Measurements from ENCODE around the gene KCNH2. TPM values are rescaled to one million over a fixed set of nuclear protein-coding genes. Genes with fewer than 3 reads are reported as not detected.

Gene KCNH2
- total RNA-seq, 1 experiment from 2014 or later: 16.2 TPM

DNA sequence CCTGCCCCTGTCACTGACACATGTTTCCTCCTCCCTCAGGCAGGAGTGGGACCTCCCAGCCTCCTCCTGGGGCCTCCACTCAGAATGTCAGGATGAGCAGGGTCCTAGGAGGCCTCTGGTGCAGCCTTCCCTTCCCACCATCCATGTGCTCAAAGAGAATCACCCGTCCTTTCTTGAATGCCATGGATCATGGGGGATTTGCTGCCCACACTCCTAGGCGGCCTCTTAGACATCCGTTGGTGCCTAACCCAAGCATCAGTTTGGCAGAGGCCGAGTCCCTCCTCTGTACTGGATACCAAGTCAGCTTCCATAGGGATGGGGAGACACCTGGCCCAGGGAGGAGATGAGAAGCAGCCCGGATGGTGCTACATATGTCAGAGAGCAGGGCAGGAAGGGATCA, 19.7 kb upstream of the KCNH2 start:
- CTCF ChIA-PET: interaction anchor here (1.2 to 5.5 kb wide), 4 partner anchors 12 to 99 kb away, joined by 4 to 61 read pairs (median 4); no protein-coding TSS in a partner anchor
- POLR2A ChIA-PET: no interaction called here
- ATAC-seq (no peak), DNase-seq (ENCODE audit: low spot score) (no peak)
- H3K9me3 Mint-ChIP-seq: no peaks in the 10 kb centered on the region
- no peak overlapping the region for H3K27ac Mint-ChIP-seq
- no peak for TF ChIP-seq ZNF219 (CRISPR knock-in tag; IDR thresholded peaks at IDR 0.05; ENCODE audit: borderline replicate concordance)
- TF ChIP-seq, protein P1, sequence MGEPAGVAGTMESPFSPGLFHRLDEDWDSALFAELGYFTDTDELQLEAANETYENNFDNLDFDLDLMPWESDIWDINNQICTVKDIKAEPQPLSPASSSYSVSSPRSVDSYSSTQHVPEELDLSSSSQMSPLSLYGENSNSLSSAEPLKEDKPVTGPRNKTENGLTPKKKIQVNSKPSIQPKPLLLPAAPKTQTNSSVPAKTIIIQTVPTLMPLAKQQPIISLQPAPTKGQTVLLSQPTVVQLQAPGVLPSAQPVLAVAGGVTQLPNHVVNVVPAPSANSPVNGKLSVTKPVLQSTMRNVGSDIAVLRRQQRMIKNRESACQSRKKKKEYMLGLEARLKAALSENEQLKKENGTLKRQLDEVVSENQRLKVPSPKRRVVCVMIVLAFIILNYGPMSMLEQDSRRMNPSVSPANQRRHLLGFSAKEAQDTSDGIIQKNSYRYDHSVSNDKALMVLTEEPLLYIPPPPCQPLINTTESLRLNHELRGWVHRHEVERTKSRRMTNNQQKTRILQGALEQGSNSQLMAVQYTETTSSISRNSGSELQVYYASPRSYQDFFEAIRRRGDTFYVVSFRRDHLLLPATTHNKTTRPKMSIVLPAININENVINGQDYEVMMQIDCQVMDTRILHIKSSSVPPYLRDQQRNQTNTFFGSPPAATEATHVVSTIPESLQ (CRISPR knock-in tag; IDR thresholded peaks at IDR 0.05): no peak
- no peak for TF ChIP-seq ZNF396 (CRISPR knock-in tag; IDR thresholded peaks at IDR 0.05; ENCODE audit: borderline replicate concordance)
- TF ChIP-seq JAZF1 (CRISPR knock-in tag; IDR thresholded peaks at IDR 0.05): no peak
- TF ChIP-seq, protein P2, sequence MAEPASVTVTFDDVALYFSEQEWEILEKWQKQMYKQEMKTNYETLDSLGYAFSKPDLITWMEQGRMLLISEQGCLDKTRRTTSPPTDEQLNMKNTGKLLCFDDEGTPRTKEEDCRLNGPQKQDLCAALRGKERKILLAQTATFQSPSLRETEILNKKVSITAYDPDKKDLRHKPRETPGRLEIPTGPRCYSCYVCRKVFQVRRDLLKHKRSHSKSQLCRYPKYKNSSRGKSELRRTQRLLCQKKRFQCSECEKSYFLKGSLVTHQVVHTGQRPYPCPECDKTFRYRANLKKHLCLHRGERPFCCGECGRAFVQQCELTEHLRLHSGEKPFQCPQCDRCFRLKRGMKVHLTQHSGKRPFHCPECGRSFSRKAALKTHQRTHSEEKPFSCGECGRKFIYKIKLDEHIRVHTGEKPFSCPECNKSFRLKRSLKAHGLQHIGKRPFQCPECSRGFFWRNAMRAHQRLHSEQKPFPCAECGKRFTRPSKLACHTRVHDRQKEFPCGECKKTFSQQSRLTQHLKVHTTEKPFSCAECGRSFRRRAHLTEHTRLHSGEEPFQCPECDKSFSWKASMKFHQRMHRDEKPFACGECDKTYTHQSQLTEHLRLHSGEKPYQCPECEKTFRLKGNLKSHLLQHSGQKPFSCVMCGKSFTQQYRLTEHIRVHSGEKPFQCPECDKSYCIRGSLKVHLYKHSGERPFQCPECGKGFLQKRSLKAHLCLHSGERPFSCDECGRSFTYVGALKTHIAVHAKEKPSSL (CRISPR knock-in tag; conservative IDR thresholded peaks at IDR 0.05): no peak
- TF ChIP-seq CREB1 (CRISPR knock-in tag; IDR thresholded peaks at IDR 0.05): no peak
- TF ChIP-seq ZNF416 (CRISPR knock-in tag; IDR thresholded peaks at IDR 0.05): no peak
- no peak for TF ChIP-seq CREM (CRISPR knock-in tag; IDR thresholded peaks at IDR 0.05)
- no peak for TF ChIP-seq ZNF138 (CRISPR knock-in tag; conservative IDR thresholded peaks at IDR 0.05)
- no peak overlapping the region for H3K4me3 Mint-ChIP-seq
- H3K27me3 Mint-ChIP-seq (ENCODE audit: low read depth): peaks cover 2% of the 10 kb centered on the region; the same call in 1 of the 2 replicates
- H3K36me3 Mint-ChIP-seq: no peaks in the 10 kb centered on the region
- peaks cover 9% of the 10 kb centered on the region for H3K4me1 Mint-ChIP-seq

DNA sequence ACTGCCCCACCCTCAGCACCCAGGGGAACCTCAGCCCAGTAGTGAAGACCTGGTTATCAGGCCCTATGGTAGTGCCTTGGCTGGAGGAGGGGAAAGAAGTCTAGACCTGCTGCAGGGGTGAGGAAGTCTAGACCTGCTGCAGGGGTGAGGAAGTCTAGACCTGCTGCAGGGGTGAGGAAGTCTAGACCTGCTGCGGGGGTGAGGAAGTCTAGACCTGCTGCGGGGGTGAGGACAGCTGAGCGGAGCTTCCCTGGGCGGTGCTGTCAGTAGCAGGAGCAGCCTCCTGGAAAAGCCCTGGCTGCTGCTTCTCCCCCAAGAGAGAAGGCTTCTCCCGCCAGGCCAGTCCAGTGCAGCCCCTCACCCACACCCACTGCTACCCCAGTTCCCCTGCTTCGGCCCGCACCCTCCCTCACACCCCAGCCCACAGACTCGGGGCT, 19.0 kb upstream of the KCNH2 start:
- TF ChIP-seq, protein P3, sequence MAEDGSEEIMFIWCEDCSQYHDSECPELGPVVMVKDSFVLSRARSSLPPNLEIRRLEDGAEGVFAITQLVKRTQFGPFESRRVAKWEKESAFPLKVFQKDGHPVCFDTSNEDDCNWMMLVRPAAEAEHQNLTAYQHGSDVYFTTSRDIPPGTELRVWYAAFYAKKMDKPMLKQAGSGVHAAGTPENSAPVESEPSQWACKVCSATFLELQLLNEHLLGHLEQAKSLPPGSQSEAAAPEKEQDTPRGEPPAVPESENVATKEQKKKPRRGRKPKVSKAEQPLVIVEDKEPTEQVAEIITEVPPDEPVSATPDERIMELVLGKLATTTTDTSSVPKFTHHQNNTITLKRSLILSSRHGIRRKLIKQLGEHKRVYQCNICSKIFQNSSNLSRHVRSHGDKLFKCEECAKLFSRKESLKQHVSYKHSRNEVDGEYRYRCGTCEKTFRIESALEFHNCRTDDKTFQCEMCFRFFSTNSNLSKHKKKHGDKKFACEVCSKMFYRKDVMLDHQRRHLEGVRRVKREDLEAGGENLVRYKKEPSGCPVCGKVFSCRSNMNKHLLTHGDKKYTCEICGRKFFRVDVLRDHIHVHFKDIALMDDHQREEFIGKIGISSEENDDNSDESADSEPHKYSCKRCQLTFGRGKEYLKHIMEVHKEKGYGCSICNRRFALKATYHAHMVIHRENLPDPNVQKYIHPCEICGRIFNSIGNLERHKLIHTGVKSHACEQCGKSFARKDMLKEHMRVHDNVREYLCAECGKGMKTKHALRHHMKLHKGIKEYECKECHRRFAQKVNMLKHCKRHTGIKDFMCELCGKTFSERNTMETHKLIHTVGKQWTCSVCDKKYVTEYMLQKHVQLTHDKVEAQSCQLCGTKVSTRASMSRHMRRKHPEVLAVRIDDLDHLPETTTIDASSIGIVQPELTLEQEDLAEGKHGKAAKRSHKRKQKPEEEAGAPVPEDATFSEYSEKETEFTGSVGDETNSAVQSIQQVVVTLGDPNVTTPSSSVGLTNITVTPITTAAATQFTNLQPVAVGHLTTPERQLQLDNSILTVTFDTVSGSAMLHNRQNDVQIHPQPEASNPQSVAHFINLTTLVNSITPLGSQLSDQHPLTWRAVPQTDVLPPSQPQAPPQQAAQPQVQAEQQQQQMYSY (CRISPR knock-in tag; IDR thresholded peaks at IDR 0.05): no peak
- TF ChIP-seq SMAD4 (CRISPR knock-in tag; IDR thresholded peaks at IDR 0.05): peak; percentile 83; the same call in 1 of the 2 replicates
- H3K36me3 Mint-ChIP-seq: no peaks in the 10 kb centered on the region
- H3K27ac Mint-ChIP-seq: no peak overlapping the region
- DNase-seq (ENCODE audit: low spot score): no peak
- H3K4me3 Mint-ChIP-seq: no peak overlapping the region
- H3K4me1 Mint-ChIP-seq: peaks cover 12% of the 10 kb centered on the region
- H3K27me3 Mint-ChIP-seq (ENCODE audit: low read depth): peaks cover 2% of the 10 kb centered on the region; the same call in 1 of the 2 replicates
- ChIA-PET POLR2A (interaction anchor here (0.9 kb wide), 1 partner anchor 18 kb away, joined by 3 read pairs; no protein-coding TSS in a partner anchor), CTCF (interaction anchor here (1.0 to 5.5 kb wide), 6 partner anchors 11 to 99 kb away, joined by 3 to 61 read pairs (median 4); no protein-coding TSS in a partner anchor)
- no peak for ATAC-seq
- no peaks in the 10 kb centered on the region for H3K9me3 Mint-ChIP-seq

DNA sequence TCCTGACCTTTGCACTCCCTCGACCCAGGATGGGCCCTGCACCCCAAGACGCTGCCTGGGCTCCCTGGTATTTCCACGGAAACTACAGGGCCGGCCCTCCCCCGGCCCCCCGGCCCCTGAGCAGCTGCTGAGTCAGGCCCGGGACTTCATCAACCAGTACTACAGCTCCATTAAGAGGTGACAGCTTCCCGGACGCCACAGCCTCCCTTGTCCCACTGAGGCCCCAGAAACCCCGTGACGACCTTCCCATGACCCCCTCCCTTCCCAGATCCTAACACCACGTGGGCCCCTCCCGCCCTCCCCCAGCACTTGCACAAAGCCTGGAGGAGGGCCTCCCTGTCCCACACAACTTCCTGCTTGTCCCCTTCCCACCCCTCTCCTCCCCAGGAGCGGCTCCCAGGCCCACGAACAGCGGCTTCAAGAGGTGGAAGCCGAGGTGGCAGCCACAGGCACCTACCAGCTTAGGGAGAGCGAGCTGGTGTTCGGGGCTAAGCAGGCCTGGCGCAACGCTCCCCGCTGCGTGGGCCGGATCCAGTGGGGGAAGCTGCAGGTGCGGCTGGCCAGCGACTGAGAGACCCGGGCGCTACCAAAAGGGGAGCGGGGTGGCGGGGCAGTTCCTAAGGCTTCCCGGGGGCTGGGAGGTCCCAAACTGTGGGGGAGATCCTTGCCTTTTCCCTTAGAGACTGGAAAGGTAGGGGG, 18.4 kb upstream of the KCNH2 start:
- peak; percentile 2; the same call in 1 of the 2 replicates for ATAC-seq
- ChIA-PET CTCF (interaction anchor here (0.6 to 5.5 kb wide), 9 partner anchors 11 to 98 kb away, joined by 3 to 61 read pairs (median 3); no protein-coding TSS in a partner anchor), POLR2A (interaction anchor here (0.9 kb wide), 1 partner anchor 17 kb away, joined by 3 read pairs; no protein-coding TSS in a partner anchor)
- DNase-seq (ENCODE audit: low spot score): no peak
- no peak overlapping the region for H3K27ac Mint-ChIP-seq
- peaks cover 12% of the 10 kb centered on the region for H3K4me1 Mint-ChIP-seq
- no peaks in the 10 kb centered on the region for H3K36me3 Mint-ChIP-seq
- no peaks in the 10 kb centered on the region for H3K9me3 Mint-ChIP-seq
- TF ChIP-seq, protein P4, sequence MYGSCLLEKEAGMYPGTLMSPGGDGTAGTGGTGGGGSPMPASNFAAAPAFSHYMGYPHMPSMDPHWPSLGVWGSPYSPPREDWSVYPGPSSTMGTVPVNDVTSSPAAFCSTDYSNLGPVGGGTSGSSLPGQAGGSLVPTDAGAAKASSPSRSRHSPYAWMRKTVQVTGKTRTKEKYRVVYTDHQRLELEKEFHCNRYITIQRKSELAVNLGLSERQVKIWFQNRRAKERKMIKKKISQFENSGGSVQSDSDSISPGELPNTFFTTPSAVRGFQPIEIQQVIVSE (CRISPR knock-in tag; IDR thresholded peaks at IDR 0.05; ENCODE audit: borderline replicate concordance): no peak
- TF ChIP-seq SMAD4 (CRISPR knock-in tag; IDR thresholded peaks at IDR 0.05) (no peak), FOXP1 (CRISPR knock-in tag; IDR thresholded peaks at IDR 0.05; ENCODE audit: borderline replicate concordance) (0 out of 2 replicates have a peak, but pooled peaks have one; percentile 4)
- no peak overlapping the region for H3K4me3 Mint-ChIP-seq
- H3K27me3 Mint-ChIP-seq (ENCODE audit: low read depth): peaks cover 2% of the 10 kb centered on the region; the same call in 1 of the 2 replicates

All from WTC11 (cell line).